Ovary (tissue), 3 donors: ENCODE data around the gene PHKG1.
"Not testable (repeated sequence)": the region's sequence is repeated elsewhere in the genome, so short reads cannot be mapped to it uniquely, and the experiment has no call there.

ENCODE experiments used
- EP300 ChIP-seq: sonication (generic); formaldehyde crosslinking; IDR thresholded peaks from one replicate; pipeline ENCODE4 v1.6.1; 2017; ENCODE audit warnings: antibody characterized with exemption
- POLR2A ChIP-seq: fragments of 450-650 bp; IDR thresholded peaks from one replicate; pipeline ENCODE4 v1.6.1; 2017; ENCODE audit warnings: antibody characterized with exemption, mild to moderate bottlenecking, moderate library complexity
- TF ChIP-seq, protein P1 (sequence below), 3 donors: fragments of 450-650 bp in 2 of 3; fragments of 200-600 bp in 1 of 3; IDR thresholded peaks; one replicate each; pipeline versions ENCODE4 v1.5.1 to v1.8.0; 2016 to 2022; ENCODE audit warnings: antibody characterized with exemption in 3 of 3, mild to moderate bottlenecking in 1 of 3
- donor health status: DM: no; HTN: no; CAD: no.

DNA sequence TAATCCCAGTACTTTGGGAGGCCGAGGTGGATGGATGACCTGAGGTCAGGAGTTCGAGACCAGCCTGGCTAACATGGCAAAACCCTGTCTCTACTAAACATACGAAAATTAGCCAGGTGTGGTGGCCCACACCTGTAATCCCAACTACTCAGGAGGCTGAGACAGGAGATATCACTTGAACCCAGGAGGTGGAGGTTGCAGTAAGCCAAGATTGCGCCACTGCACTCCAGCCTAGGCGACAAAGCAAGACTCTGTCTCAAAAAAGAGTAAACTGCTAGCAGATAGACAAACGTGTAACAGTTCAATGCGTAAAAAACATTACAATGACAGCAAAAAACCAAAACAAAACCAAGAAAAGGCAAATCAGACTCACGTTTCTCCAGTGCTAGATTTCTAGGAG is 61.2 kb downstream of the PHKG1 start:
- not testable (repeated sequence) for TF ChIP-seq POLR2A, EP300
- TF ChIP-seq, protein P1, sequence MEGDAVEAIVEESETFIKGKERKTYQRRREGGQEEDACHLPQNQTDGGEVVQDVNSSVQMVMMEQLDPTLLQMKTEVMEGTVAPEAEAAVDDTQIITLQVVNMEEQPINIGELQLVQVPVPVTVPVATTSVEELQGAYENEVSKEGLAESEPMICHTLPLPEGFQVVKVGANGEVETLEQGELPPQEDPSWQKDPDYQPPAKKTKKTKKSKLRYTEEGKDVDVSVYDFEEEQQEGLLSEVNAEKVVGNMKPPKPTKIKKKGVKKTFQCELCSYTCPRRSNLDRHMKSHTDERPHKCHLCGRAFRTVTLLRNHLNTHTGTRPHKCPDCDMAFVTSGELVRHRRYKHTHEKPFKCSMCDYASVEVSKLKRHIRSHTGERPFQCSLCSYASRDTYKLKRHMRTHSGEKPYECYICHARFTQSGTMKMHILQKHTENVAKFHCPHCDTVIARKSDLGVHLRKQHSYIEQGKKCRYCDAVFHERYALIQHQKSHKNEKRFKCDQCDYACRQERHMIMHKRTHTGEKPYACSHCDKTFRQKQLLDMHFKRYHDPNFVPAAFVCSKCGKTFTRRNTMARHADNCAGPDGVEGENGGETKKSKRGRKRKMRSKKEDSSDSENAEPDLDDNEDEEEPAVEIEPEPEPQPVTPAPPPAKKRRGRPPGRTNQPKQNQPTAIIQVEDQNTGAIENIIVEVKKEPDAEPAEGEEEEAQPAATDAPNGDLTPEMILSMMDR (IDR thresholded peaks at IDR 0.05) = not testable (repeated sequence)
